GM19351 (cell line): ENCODE measurements around the gene KRTAP13-2.

Source experiments
- ATAC-seq: cut with Tn5 transposase; IDR thresholded peaks from one replicate; pipeline ENCODE4 v1.9.1; 2021; ENCODE audit warnings: mild to moderate bottlenecking, moderate library complexity; ENCODE audit not compliant: unreplicated experiment

KRTAP13-2 gene

GRCh38 chr21:30372139-30372770 is at the start of gene KRTAP13-2:
KRTAP13-2 (minus strand) TSS chr21:30372271; CDS start chr21:30372213, 58 bp downstream.
- no peak for ATAC-seq

DNA sequence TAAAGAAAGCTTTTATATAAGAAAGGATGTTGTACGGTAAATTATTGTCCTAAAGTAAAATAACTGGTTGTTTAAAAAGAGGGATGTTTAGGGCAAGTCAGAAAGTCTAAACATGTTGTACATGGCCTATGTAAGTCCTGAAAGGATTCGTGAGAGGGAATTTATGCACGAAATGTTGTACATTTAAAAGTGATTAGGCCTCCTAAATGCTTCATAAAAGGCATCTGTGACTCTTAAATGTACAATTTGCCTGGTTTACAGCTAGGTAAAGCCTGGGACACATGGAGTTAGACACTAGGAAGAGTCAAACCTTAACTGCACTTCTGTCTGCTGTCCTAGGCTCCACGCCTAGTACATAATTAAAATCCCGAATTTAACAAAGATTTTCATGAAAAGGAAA is 43.9 kb upstream of the KRTAP13-2 start:
- no peak for ATAC-seq

GRCh38 chr21:30408782-30409494 is 36.9 kb upstream of the KRTAP13-2 start:
- ATAC-seq = no peak

- ATAC-seq = no peak
These were observed 23.7 kb upstream of the KRTAP13-2 start, which contains the start of gene KRTAP13-1 for GRCh38 chr21:30395731-30396130. KRTAP13-1 (plus strand) TSS chr21:30396031; CDS start chr21:30396087, 56 bp downstream.

DNA sequence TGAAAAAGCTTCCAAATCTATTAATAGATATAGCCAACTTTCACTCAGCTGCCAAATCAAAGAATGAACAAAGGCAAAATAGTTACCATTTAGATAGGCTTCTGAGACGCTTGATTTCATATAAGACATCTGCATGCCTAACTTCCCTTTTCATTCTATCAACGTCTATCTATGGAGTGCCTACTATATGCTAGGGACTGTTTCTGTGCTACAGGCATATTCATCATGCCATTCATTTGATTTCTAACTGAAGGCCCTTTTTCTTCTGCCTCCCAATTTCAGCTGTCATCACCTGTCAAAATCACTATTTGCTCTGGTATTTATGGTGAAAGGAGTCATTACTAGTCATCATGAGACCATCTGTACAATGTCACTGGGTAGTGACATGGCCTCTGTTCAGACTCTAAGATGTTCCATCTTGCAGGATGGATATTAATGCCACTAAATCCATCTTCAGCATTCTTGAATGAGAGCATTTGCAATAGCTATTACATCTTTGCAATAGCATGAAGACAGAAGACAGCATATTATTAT is 19.5 kb upstream of the KRTAP13-2 start:
- no peak for ATAC-seq

GRCh38 chr21:30382201-30382600 is 10.1 kb upstream of the KRTAP13-2 start:
- no peak for ATAC-seq

GRCh38 chr21:30355906-30356305 is 16.2 kb downstream of the KRTAP13-2 start:
- no peak for ATAC-seq

DNA sequence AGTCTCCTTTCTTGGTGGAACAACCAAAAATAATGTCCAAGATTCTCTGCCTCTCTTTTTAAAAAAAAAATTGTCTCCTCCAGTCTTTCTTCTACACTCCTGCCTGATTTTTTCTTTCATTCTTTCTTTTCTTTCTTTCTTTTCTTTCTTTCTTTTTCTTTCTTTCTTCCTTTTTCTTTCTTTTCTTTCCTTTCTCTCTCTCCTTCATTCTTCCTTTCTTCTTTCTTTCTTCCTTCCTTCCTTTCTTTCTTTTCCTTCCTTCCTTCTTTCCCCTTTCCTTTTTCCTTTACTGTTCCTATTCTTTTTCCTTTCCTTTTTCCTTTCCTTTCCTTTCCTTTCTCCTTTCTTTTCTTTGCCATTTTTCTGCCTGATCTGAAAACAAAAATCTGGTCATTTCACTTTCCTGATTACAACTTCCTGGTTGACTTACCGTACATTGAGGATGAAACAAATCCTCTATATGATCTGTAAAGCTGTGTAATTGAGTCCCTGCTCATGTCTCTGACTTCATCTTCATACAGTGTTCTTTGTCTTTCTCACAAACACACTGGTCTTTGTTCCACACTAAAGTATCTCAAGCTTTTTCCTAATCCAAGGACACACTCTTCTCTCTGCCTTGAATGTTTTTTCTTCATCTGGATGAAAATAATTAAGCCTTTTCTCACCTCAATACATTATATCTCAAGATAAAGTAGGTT is 17.6 kb downstream of the KRTAP13-2 start:
- no peak for ATAC-seq

DNA sequence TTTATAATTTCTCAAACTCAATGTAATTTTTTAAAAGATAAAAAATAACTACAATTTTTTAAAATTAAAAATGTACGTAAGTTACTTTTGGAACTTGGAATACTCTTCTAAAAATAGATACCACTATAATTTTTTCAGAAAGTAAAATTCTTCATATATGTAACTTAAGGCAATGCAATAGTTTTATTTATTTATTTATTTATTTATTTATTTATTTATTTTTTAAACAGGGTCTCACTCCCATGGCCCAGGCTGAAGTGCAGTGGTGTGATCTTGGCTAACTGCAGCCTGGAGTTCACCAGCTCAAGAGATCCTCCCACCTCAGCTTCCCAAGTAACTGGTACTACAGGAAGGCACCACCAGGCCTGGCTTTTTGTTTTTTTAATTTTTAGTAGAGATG is 20.5 kb downstream of the KRTAP13-2 start:
- ATAC-seq = no peak

DNA sequence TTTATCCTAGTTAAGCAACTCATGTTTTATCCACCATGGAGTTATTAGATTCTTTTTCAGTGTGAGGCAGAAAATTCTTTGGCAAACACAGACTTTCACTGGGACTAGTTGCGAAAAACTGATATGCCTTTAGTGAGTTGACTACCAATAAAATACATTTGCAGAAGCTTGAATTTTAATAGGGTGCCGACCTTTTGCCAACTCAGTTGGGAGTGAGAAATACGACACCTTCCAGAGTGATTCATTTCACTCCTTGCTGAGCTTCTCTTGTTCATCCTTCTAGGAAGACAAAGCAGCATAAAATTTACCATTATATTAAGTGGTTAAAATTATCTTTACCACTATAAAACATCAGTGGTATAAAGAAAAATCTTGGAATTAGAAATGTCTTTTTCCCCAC is 22.5 kb downstream of the KRTAP13-2 start:
- no peak for ATAC-seq

- no peak for ATAC-seq
These were observed 23.6 kb downstream of the KRTAP13-2 start, which contains the start of gene KRTAP23-1 for GRCh38 chr21:30348506-30348905. KRTAP23-1 (minus strand) TSS chr21:30348606; CDS start chr21:30348606, 0 bp downstream.

GRCh38 chr21:30345014-30345413 is 27.1 kb downstream of the KRTAP13-2 start:
- no peak for ATAC-seq

GRCh38 chr21:30340714-30341573 is 31.1 kb downstream of the KRTAP13-2 start:
- no peak for ATAC-seq

GRCh38 chr21:30338717-30339116 is 33.4 kb downstream of the KRTAP13-2 start:
- no peak for ATAC-seq

- ATAC-seq = no peak
These were observed 34.3 kb downstream of the KRTAP13-2 start for GRCh38 chr21:30337772-30338171.

GRCh38 chr21:30337276-30337744 is 34.8 kb downstream of the KRTAP13-2 start, which contains the start of gene KRTAP27-1:
KRTAP27-1 (minus strand) TSS chr21:30337694; CDS start chr21:30337668, 26 bp downstream.
- ATAC-seq = no peak

GRCh38 chr21:30336596-30336995 is 35.5 kb downstream of the KRTAP13-2 start:
- ATAC-seq = no peak

DNA sequence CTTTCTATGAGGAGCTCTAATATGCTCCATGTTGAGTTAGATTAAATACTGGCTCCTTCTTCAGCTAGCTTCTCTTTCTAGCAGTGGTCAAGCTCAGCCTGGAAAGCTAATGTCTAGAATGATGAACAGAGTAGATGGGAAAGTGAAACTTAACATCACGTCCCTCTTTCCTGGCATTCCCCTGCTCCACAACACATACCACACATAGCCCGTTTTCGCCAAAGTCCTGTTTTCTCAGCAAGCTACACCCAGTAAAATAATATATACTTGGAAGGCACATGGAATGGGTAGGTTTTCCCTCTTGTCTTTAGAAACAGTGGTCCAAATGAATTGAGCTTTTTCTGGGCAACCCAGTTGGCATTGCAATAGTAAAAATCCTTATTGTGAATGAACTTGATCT is 38.3 kb downstream of the KRTAP13-2 start:
- no peak for ATAC-seq

- no peak for ATAC-seq
These were observed 39.4 kb downstream of the KRTAP13-2 start for GRCh38 chr21:30332681-30333080.

- ATAC-seq = no peak
These were observed 42.7 kb downstream of the KRTAP13-2 start for GRCh38 chr21:30329203-30329875.
